Smooth muscle cell (in vitro differentiated cells): ENCODE measurements around the gene MRFAP1. TPM values are rescaled to one million over a fixed set of nuclear protein-coding genes. Genes with fewer than 3 reads are reported as not detected.
"Not testable (repeated sequence)": the region's sequence is repeated elsewhere in the genome, so short reads cannot be mapped to it uniquely, and the experiment has no call there.

ENCODE experiments used
- DNase-seq: peaks from one replicate; lab custom pipeline; 2025; ENCODE audit not compliant: unreplicated experiment; lab: John Stamatoyannopoulos, UW
- H2AFZ ChIP-seq: fragments of 200-600 bp; sonication (generic); 2 replicates; pipeline ENCODE4 v1.6.0; 2016; ENCODE audit warnings: antibody characterized with exemption, low read depth, mild to moderate bottlenecking
- H3F3A ChIP-seq: fragments of 200-600 bp; sonication (generic); 2 replicates; pipeline ENCODE4 v1.6.0; 2017; ENCODE audit warnings: antibody characterized with exemption, low read depth
- H3K27ac ChIP-seq: fragments of 200-600 bp; sonication (generic); 2 replicates; pipeline ENCODE4 v1.5.1; 2016; ENCODE audit warnings: low read depth, mild to moderate bottlenecking
- H3K27me3 ChIP-seq: fragments of 200-600 bp; sonication (generic); 2 replicates; pipeline ENCODE4 v1.6.1; 2016; ENCODE audit warnings: low read depth, mild to moderate bottlenecking
- H3K36me3 ChIP-seq: fragments of 200-600 bp; sonication (generic); 2 replicates; pipeline ENCODE4 v1.5.1; 2016; ENCODE audit warnings: low read depth
- H3K4me1 ChIP-seq: fragments of 200-600 bp; sonication (generic); 2 replicates; pipeline ENCODE4 v1.5.1; 2016; ENCODE audit warnings: low read depth
- H3K4me2 ChIP-seq: fragments of 200-600 bp; sonication (generic); 2 replicates; pipeline ENCODE4 v1.6.0; 2016; ENCODE audit warnings: mild to moderate bottlenecking
- H3K4me3 ChIP-seq: fragments of 200-600 bp; sonication (generic); 2 replicates; pipeline ENCODE4 v1.5.1; 2016; ENCODE audit warnings: mild to moderate bottlenecking
- H3K79me2 ChIP-seq: fragments of 200-600 bp; sonication (generic); 2 replicates; pipeline ENCODE4 v1.6.0; 2016; ENCODE audit warnings: low read depth, mild to moderate bottlenecking
- H3K9ac ChIP-seq: fragments of 200-600 bp; sonication (generic); 2 replicates; pipeline ENCODE4 v1.6.0; 2016; ENCODE audit warnings: low read depth
- H3K9me3 ChIP-seq: fragments of 200-600 bp; sonication (generic); replicated peaks from 2 replicates; pipeline ENCODE4 v1.5.1; 2016; ENCODE audit warnings: low read depth
- H4K20me1 ChIP-seq: fragments of 200-600 bp; sonication (generic); 2 replicates; pipeline ENCODE4 v1.6.0; 2016; ENCODE audit warnings: low read depth
- CTCF ChIP-seq: fragments of 200-600 bp; sonication (generic); IDR thresholded peaks from 2 replicates; pipeline ENCODE4 v1.5.1; 2017; ENCODE audit warnings: borderline replicate concordance, mild to moderate bottlenecking, antibody characterized with exemption; ENCODE audit not compliant: insufficient read depth, poor library complexity, severe bottlenecking
- WGBS: methylation state at CpG from one replicate; pipeline ENCODE4 v1.1.7; 2016; ENCODE audit warnings: low lambda C conversion rate; 5-methylcytosine and 5-hydroxymethylcytosine counted together
- polyA plus RNA-seq: library from polyadenylated mRNA; unstranded; fragments of >200 nt; fragmentation: Nextera tagmentation; extraction: Ambion mirVana; gene quantifications from 2 replicates; pipeline ENCODE4 v1.2.1, GENCODE V29; 2016
- total RNA-seq: library from RNA; depleted of rRNA; stranded (reverse); fragments of >200 nt; gene quantifications from 2 replicates; pipeline ENCODE4 v1.2.3, GENCODE V29; 2014

Gene MRFAP1
- total and polyA plus RNA-seq, 2 experiments from 2014 or later = 165 to 206 TPM

GRCh38 chr4:6647582-6648230, 7.2 kb downstream of the MRFAP1 start:
- Histone ChIP-seq H3K4me3 (no peak overlapping the region), H3K27ac (no peak overlapping the region), H3K36me3 (no peaks in the 10 kb centered on the region), H3K9ac (no peak overlapping the region), H3K9me3 (no peaks in the 10 kb centered on the region), H3K79me2 (peaks cover 18% of the 10 kb centered on the region), H3K4me2 (no peak overlapping the region), H3F3A (no peaks in the 10 kb centered on the region), H3K27me3 (no peaks in the 10 kb centered on the region), H3K4me1 (peaks cover 6% of the 10 kb centered on the region), H4K20me1 (peaks cover 13% of the 10 kb centered on the region), H2AFZ (no peak overlapping the region)
- 52% methylated on average over 6 of the region's 6 CpGs for WGBS
- no peak for TF ChIP-seq CTCF
- no peak for DNase-seq

- DNase-seq = no peak
- no peak overlapping the region for H2AFZ ChIP-seq
- no peaks in the 10 kb centered on the region for H3F3A ChIP-seq
- no peak for TF ChIP-seq CTCF
- H3K27ac ChIP-seq = no peak overlapping the region
- H3K9me3 ChIP-seq = no peaks in the 10 kb centered on the region
- H4K20me1 ChIP-seq = no peaks in the 10 kb centered on the region
- H3K79me2 ChIP-seq = peaks cover 4% of the 10 kb centered on the region
- no peaks in the 10 kb centered on the region for H3K27me3 ChIP-seq
- H3K4me1 ChIP-seq = no peaks in the 10 kb centered on the region
- no peak overlapping the region for H3K4me2 ChIP-seq
- no peaks in the 10 kb centered on the region for H3K36me3 ChIP-seq
- no peak overlapping the region for H3K9ac ChIP-seq
- H3K4me3 ChIP-seq = no peak overlapping the region
- 92% methylated on average over 8 of the region's 8 CpGs for WGBS
Measured at GRCh38 chr4:6649216-6649615, 8.7 kb downstream of the MRFAP1 start.

GRCh38 chr4:6654211-6654610, 13.7 kb downstream of the MRFAP1 start:
- H3K9me3 ChIP-seq, H3F3A ChIP-seq, H3K36me3 ChIP-seq, H3K27ac ChIP-seq, H2AFZ ChIP-seq, DNase-seq, H3K27me3 ChIP-seq, H3K4me3 ChIP-seq, H3K4me2 ChIP-seq, H3K4me1 ChIP-seq, H3K79me2 ChIP-seq, H3K9ac ChIP-seq, H4K20me1 ChIP-seq: not testable (repeated sequence)
- 96% methylated on average over 3 of the region's 3 CpGs for WGBS

- H4K20me1 ChIP-seq, H3K4me2 ChIP-seq, H3K9ac ChIP-seq, H3K79me2 ChIP-seq, H3K27ac ChIP-seq, H3K36me3 ChIP-seq, H3K4me3 ChIP-seq, H2AFZ ChIP-seq, H3F3A ChIP-seq, DNase-seq, H3K9me3 ChIP-seq, H3K27me3 ChIP-seq, H3K4me1 ChIP-seq: not testable (repeated sequence)
- WGBS = 89% methylated on average over 2 of the region's 2 CpGs
Measured at GRCh38 chr4:6655291-6655690, 14.8 kb downstream of the MRFAP1 start.

- 81% methylated on average over 2 of the region's 5 CpGs for WGBS
- TF ChIP-seq CTCF = no peak
- Histone ChIP-seq H3K27ac (no peak overlapping the region), H4K20me1 (no peaks in the 10 kb centered on the region), H3K9ac (no peak overlapping the region), H3K9me3 (no peaks in the 10 kb centered on the region), H3K27me3 (no peaks in the 10 kb centered on the region), H3K79me2 (no peaks in the 10 kb centered on the region), H3K4me3 (no peak overlapping the region), H3K4me2 (no peak overlapping the region), H3K36me3 (no peaks in the 10 kb centered on the region), H3K4me1 (no peaks in the 10 kb centered on the region), H2AFZ (no peak overlapping the region), H3F3A (no peaks in the 10 kb centered on the region)
- DNase-seq = no peak
Measured at GRCh38 chr4:6655924-6656323, 15.4 kb downstream of the MRFAP1 start.
